WTC11 (cell line): Measurements from ENCODE around the gene WFDC6. TPM values are rescaled to one million over a fixed set of nuclear protein-coding genes. Genes with fewer than 3 reads are reported as not detected.

Source experiments
- ATAC-seq: fragments of 200-7000 bp; cut with Tn5 transposase; 2 replicates; pipeline ENCODE4 v1.10.0; 2021; ENCODE audit warnings: mild to moderate bottlenecking, moderate library complexity
- CTCF ChIA-PET: fragments of 300-600 bp; sonication (Branson Sonifier 250); formaldehyde crosslinking; loops from one replicate; lab custom pipeline; 2021; ENCODE audit warnings: antibody characterized with exemption; lab: Charles Lee
- POLR2A ChIA-PET: fragments of 350-600 bp; sonication (Branson Sonifier 250); formaldehyde crosslinking; loops from one replicate; lab custom pipeline; 2021; ENCODE audit warnings: antibody characterized with exemption; lab: Charles Lee
- DNase-seq: peaks from one replicate; pipeline ENCODE4 v3.0.0; 2021; ENCODE audit warnings: low spot score
- H3K27ac Mint-ChIP-seq: 2 replicates; pipeline ENCODE4 v1.8.0; 2021; ENCODE audit warnings: mixed read lengths
- H3K27me3 Mint-ChIP-seq: 2 replicates; pipeline ENCODE4 v1.8.0; 2021; ENCODE audit warnings: low read depth, mild to moderate bottlenecking, moderate library complexity, mixed read lengths
- H3K36me3 Mint-ChIP-seq: 2 replicates; pipeline ENCODE4 v1.8.0; 2021; ENCODE audit warnings: mixed read lengths
- H3K4me1 Mint-ChIP-seq: 2 replicates; pipeline ENCODE4 v1.8.0; 2022; ENCODE audit warnings: mixed read lengths
- H3K4me3 Mint-ChIP-seq: 2 replicates; pipeline ENCODE4 v1.8.0; 2021; ENCODE audit warnings: mild to moderate bottlenecking, moderate library complexity, mixed read lengths
- H3K9me3 Mint-ChIP-seq: 2 replicates; pipeline ENCODE4 v1.8.0; 2021; ENCODE audit warnings: mixed read lengths
- AFF4 ChIP-seq: sonication (generic); formaldehyde crosslinking; IDR thresholded peaks from 2 replicates; pipeline ENCODE4 v1.8.1; 2023; ENCODE audit warnings: mild to moderate bottlenecking, missing genetic modification reagents, borderline replicate concordance
- CBFB ChIP-seq: sonication (generic); formaldehyde crosslinking; IDR thresholded peaks from 2 replicates; pipeline ENCODE4 v1.8.1; 2022; ENCODE audit warnings: mild to moderate bottlenecking, low read depth, missing genetic modification reagents
- CDX4 ChIP-seq: fragments of 250-450 bp; sonication (Bioruptor Pico); IDR thresholded peaks from 2 replicates; pipeline ENCODE4 v1.9.0; 2021; ENCODE audit warnings: moderate library complexity, mild to moderate bottlenecking, inconsistent platforms, borderline replicate concordance
- ELF4 ChIP-seq: sonication (generic); formaldehyde crosslinking; IDR thresholded peaks from 2 replicates; pipeline ENCODE4 v1.8.1; 2022; ENCODE audit warnings: low read depth, mild to moderate bottlenecking, moderate library complexity, missing genetic modification reagents
- FOXK1 ChIP-seq: sonication (generic); formaldehyde crosslinking; IDR thresholded peaks from 2 replicates; pipeline ENCODE4 v1.8.0; 2022; ENCODE audit warnings: mild to moderate bottlenecking, moderate library complexity, missing genetic modification reagents
- FOXP4 ChIP-seq: sonication (generic); formaldehyde crosslinking; IDR thresholded peaks from 2 replicates; pipeline ENCODE4 v1.8.0; 2022; ENCODE audit warnings: mild to moderate bottlenecking, missing genetic modification reagents
- MYBL2 ChIP-seq: sonication (generic); formaldehyde crosslinking; IDR thresholded peaks from 2 replicates; pipeline ENCODE4 v1.8.1; 2023; ENCODE audit warnings: mild to moderate bottlenecking, moderate library complexity, missing genetic modification reagents
- NFE2L1 ChIP-seq: sonication (generic); formaldehyde crosslinking; IDR thresholded peaks from 2 replicates; pipeline ENCODE4 v1.8.1; 2023; ENCODE audit warnings: missing genetic modification reagents
- NR2C2 ChIP-seq: sonication (generic); formaldehyde crosslinking; IDR thresholded peaks from 2 replicates; pipeline ENCODE4 v1.8.0; 2022; ENCODE audit warnings: mild to moderate bottlenecking, missing genetic modification reagents
- OVOL2 ChIP-seq: fragments of 250-450 bp; sonication (Bioruptor Pico); IDR thresholded peaks from 2 replicates; pipeline ENCODE4 v1.9.0; 2021; ENCODE audit warnings: mild to moderate bottlenecking, borderline replicate concordance
- PRDM15 ChIP-seq: sonication (generic); formaldehyde crosslinking; IDR thresholded peaks from 2 replicates; pipeline ENCODE4 v1.8.0; 2022; ENCODE audit warnings: missing genetic modification reagents
- SOX15 ChIP-seq: fragments of 250-450 bp; sonication (Bioruptor Pico); IDR thresholded peaks from 2 replicates; pipeline ENCODE4 v1.9.0; 2021; ENCODE audit warnings: mild to moderate bottlenecking
- TP53 ChIP-seq: sonication (generic); formaldehyde crosslinking; IDR thresholded peaks from 2 replicates; pipeline ENCODE4 v1.8.1; 2023; ENCODE audit warnings: mild to moderate bottlenecking, missing genetic modification reagents
- USF1 ChIP-seq: sonication (generic); formaldehyde crosslinking; IDR thresholded peaks from 2 replicates; pipeline ENCODE4 v1.8.0; 2022; ENCODE audit warnings: mild to moderate bottlenecking, missing genetic modification reagents
- ZBTB21 ChIP-seq: sonication (generic); formaldehyde crosslinking; IDR thresholded peaks from 2 replicates; pipeline ENCODE4 v1.8.1; 2023; ENCODE audit warnings: mild to moderate bottlenecking, missing genetic modification reagents, borderline replicate concordance
- ZNF281 ChIP-seq: sonication (generic); formaldehyde crosslinking; IDR thresholded peaks from 2 replicates; pipeline ENCODE4 v1.8.0; 2023; ENCODE audit warnings: mild to moderate bottlenecking, missing genetic modification reagents
- ZNF396 ChIP-seq: fragments of 250-450 bp; sonication (Bioruptor Pico); IDR thresholded peaks from 2 replicates; pipeline ENCODE4 v1.8.0; 2021; ENCODE audit warnings: mild to moderate bottlenecking, moderate library complexity, borderline replicate concordance
- ZNF512 ChIP-seq: sonication (generic); formaldehyde crosslinking; IDR thresholded peaks from 2 replicates; pipeline ENCODE4 v1.8.1; 2022; ENCODE audit warnings: missing genetic modification reagents, borderline replicate concordance
- total RNA-seq: library from RNA; stranded (reverse); gene quantifications from 3 replicates; pipeline ENCODE4 v1.2.3, GENCODE V29; 2021

The WFDC6 gene
- total RNA-seq, 1 experiment from 2014 or later = not detected

- no peak overlapping the region for H3K27ac Mint-ChIP-seq
- H3K27me3 Mint-ChIP-seq = no peaks in the 10 kb centered on the region; the same call in 1 of the 2 replicates
- H3K4me1 Mint-ChIP-seq = peaks cover 3% of the 10 kb centered on the region; the same call in 1 of the 2 replicates
- H3K36me3 Mint-ChIP-seq = no peaks in the 10 kb centered on the region
- TF ChIP-seq FOXK1 (CRISPR knock-in tag) (no peak), NR2C2 (CRISPR knock-in tag) (no peak)
- POLR2A ChIA-PET = no interaction called here
- H3K4me3 Mint-ChIP-seq = no peak overlapping the region
- DNase-seq (no peak), ATAC-seq (no peak)
- CTCF ChIA-PET = interaction anchor here (0.9 kb wide), 1 partner anchor 261 kb away, joined by 3 read pairs; no protein-coding TSS in a partner anchor
- peaks cover 3% of the 10 kb centered on the region for H3K9me3 Mint-ChIP-seq
Observed at GRCh38 chr20:45510242-45510862, 28.9 kb downstream of the WFDC6 start.

GRCh38 chr20:45509091-45509490 is 30.2 kb downstream of the WFDC6 start:
- ATAC-seq = no peak
- ChIA-PET POLR2A (no interaction called here), CTCF (no interaction called here)
- no peak for DNase-seq
- Mint-ChIP-seq H3K27me3 (no peaks in the 10 kb centered on the region; the same call in 1 of the 2 replicates), H3K9me3 (peaks cover 3% of the 10 kb centered on the region), H3K27ac (no peak overlapping the region), H3K36me3 (no peaks in the 10 kb centered on the region), H3K4me1 (peaks cover 3% of the 10 kb centered on the region; the same call in 1 of the 2 replicates), H3K4me3 (no peak overlapping the region)
- TF ChIP-seq ZNF512 = no peak
- no peak for TF ChIP-seq AFF4 (CRISPR knock-in tag)
- no peak for TF ChIP-seq MYBL2
- TF ChIP-seq SOX15 (CRISPR knock-in tag) = no peak
- no peak for TF ChIP-seq NFE2L1 (CRISPR knock-in tag)
- TF ChIP-seq CDX4 = no peak
- TF ChIP-seq TP53 (CRISPR knock-in tag) = no peak
- no peak for TF ChIP-seq PRDM15
- TF ChIP-seq OVOL2 (CRISPR knock-in tag) = no peak
- no peak for TF ChIP-seq ELF4 (CRISPR knock-in tag)
- TF ChIP-seq USF1 = no peak
- TF ChIP-seq NR2C2 (CRISPR knock-in tag) = no peak
- TF ChIP-seq ZNF281 (CRISPR knock-in tag) = no peak
- TF ChIP-seq ZBTB21 (CRISPR knock-in tag) = no peak
- TF ChIP-seq FOXP4 (CRISPR knock-in tag) = no peak
- no peak for TF ChIP-seq ZNF396 (CRISPR knock-in tag)
- no peak for TF ChIP-seq CBFB (CRISPR knock-in tag)
